Hematopoietic multipotent progenitor cell treated with erythropoietin and hydrocortisone succinate and interleukin-3 and kit ligand, for 6 days (in vitro differentiated cells): ENCODE data around the gene ATP11A.

Experiments used
- DNase-seq: peaks from one replicate; pipeline ENCODE4 v3.0.0-alpha.2; 2015

The ATP11A gene

DNA sequence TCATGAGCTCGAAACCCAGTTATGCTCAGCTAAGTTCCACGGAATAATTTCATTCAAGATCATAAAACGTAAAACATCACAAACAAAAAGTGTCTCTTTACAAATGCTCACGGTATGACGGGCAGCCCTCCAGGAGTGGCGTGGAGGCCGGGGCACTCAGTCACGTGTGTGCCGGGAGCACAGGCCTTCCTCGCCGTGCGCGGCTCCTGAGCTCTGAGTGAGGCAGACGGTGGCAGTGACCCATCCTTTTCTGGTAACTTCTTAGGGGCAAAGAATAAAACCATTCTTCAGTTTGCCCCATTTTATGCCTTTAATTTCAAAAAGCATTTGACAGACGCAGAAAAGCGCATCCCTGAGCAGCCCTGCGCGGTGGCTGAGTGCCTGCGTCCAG is 72.8 kb downstream of the ATP11A start:
- no peak for DNase-seq

GRCh38 chr13:112764028-112764427 is 74.2 kb downstream of the ATP11A start:
- DNase-seq = no peak

DNA sequence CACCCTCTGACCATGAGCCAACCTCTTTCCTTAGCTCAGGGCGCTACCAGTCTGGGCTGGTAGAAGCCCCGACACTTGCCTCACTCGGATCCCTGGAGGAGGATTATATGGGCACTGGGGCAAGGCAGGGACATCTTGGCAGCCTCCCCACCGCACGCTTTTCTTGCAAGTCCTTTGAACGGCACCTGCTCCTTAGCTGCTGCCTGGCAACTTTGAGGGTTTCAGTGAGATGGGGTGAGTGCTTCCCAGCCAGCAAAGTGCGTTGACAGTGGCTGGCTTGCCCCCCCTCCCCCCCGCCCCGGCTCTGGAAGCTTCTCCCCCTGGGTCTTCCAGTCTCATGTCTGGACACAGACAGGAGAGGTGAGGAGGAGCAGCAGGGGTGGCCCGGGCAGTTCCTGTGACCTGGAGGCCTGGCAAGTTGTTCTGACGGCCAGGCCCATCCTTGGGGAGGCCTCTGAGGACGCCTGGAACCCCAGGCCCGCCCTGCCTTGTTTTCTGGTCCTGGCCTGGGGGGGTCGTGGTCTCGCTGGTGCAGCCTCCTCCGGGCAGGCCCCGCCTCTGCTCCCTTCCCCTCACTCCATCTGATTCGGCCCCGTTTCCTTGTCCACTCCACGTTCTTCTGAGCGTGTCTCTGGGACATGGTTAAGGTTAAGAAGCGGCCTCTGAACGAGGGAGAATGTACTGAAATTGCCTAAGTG is 75.2 kb downstream of the ATP11A start:
- no peak for DNase-seq

GRCh38 chr13:112765731-112766130 is 75.9 kb downstream of the ATP11A start:
- DNase-seq = no peak

- DNase-seq = no peak
These were observed 76.5 kb downstream of the ATP11A start for GRCh38 chr13:112766336-112766735.

GRCh38 chr13:112767506-112768471 is 78.0 kb downstream of the ATP11A start:
- DNase-seq = peak; percentile 21

GRCh38 chr13:112768795-112769481 is 79.1 kb downstream of the ATP11A start:
- DNase-seq = no peak

- no peak for DNase-seq
These were observed 79.8 kb downstream of the ATP11A start for GRCh38 chr13:112769615-112770014.

DNA sequence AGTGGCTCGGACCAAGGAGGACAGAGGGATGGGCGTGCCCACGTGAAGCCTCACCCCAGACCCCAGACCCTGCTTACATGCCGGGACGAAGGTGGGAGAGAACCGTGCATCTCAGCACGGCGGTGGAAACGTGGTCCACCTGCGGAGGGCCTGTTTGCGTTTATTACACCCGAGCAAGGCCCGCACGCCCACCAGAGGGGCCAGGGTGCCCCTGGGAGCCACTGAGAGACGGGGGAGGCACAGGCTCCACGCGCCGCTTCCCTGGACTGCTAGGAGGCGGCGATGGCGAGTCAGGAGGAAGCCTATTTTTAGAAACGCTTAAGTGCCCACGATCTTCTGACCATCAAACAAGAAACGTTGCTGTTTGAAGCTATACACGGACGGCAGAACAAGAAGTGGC is 80.7 kb downstream of the ATP11A start:
- DNase-seq = no peak

GRCh38 chr13:112771139-112771876 is 81.5 kb downstream of the ATP11A start:
- DNase-seq = no peak

GRCh38 chr13:112771877-112772538 is 82.2 kb downstream of the ATP11A start:
- peak; percentile 27 for DNase-seq

DNA sequence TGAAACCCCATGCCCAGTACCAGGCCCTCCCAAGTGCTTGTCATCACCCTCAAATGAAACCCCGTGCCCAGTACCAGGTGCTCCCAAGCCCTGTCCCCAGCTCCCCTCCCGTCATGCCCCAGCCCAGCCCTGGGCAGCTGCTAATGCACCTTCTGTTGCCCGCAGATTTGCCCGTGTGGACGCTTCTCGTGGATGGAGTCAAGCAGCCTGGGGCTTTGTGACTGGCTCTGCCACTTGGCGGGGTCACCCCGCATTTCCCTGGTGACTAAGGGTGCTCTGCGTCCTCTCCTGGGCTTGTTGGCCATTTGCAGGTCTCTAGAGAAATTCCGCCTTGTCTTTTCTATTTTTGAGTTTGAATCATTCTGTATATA is 82.7 kb downstream of the ATP11A start:
- no peak for DNase-seq

DNA sequence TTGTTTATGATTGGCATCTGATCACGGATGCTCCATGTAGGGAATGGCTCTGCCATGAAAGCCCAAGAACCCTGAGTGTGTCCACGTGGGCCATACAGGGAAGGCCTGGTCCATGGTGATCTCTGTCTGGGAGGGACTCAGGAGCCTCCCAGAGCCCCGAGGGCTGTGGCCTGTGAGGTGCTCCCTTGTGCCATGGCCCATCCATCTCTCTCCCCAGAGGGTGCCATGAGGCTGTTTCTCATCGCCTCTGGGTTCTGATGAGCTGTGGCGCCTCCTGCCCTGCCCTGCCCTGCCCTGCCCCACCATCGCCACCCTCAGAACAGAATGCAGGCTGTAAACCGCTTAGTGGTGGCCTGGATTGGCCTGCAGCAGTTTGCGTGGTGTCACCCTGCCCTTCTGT is 83.1 kb downstream of the ATP11A start:
- DNase-seq = no peak

DNA sequence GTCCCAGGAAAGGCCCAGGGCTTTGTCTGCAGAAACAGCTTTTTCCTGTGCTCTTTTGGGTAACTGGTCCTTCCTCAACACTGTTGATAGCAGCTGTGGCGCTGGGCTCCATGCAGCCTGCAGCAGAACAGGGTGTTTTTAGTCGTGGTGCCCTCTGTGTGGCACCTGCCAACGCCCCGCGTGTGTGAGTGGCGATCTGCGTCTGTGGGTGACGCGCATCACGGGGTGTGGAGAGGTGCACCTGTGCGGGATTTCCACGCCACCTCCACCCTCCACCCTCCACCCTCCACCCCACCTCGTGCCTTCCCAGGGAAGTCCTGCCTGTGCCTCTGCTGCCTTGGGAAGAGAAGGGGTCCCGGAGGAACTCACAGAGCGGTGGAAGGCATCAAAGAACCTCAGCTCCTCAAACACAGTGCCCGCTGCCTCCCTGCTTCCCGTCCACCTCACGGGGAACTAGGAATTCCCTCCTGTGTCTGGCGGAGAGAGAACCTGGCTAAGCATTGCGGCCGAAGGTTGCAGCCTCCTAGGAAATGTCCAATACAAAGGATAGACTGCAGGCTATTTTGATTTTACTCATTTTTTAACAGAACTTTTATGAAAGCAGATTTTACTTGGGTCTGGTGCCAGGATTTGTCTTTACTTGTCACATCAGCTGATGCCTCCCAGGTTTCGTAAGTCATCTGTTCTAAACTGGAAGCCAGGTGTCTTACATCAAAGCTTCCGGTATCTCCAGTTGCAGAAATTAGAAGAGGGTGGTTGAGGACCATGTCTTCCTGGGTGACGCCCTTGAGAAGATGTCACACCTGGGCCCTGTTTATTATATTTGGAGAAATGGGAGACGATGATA is 84.0 kb downstream of the ATP11A start:
- no peak for DNase-seq

GRCh38 chr13:112774448-112774792 is 84.6 kb downstream of the ATP11A start:
- no peak for DNase-seq

- no peak for DNase-seq
These were observed 85.2 kb downstream of the ATP11A start for GRCh38 chr13:112774829-112775565.

GRCh38 chr13:112775791-112776279 is 86.0 kb downstream of the ATP11A start:
- DNase-seq = no peak

DNA sequence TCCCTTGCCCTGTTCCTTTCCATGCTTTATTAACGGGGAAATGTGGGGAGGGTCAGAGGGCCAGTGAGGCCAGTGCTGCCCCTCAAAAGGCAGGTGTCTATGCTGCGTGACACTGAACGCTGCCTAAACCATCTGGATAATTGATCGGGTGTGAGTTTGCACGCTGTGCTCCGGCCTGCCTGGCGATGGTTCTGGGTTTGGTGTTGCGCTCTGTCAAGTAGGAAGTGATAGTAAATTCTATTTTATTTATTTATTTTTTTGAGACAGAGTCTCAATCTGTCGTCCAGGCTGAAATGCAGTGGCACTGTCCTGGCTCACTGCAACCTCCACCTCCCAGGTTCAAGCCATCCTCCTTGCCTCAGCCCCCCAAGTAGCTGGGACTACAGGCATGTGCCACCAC is 86.5 kb downstream of the ATP11A start:
- no peak for DNase-seq

- DNase-seq = no peak
These were observed 87.1 kb downstream of the ATP11A start for GRCh38 chr13:112776971-112777370.

- no peak for DNase-seq
These were observed 88.0 kb downstream of the ATP11A start for GRCh38 chr13:112777637-112778406.
